ENCODE results near the gene MMRN2. TPM values are rescaled to one million over a fixed set of nuclear protein-coding genes. Genes with fewer than 3 reads are reported as not detected.
"Not testable (repeated sequence)": the region's sequence is repeated elsewhere in the genome, so short reads cannot be mapped to it uniquely, and the experiment has no call there.

MMRN2 gene
- total RNA-seq, 1 experiment from 2014 or later = 13.4 TPM

DNA sequence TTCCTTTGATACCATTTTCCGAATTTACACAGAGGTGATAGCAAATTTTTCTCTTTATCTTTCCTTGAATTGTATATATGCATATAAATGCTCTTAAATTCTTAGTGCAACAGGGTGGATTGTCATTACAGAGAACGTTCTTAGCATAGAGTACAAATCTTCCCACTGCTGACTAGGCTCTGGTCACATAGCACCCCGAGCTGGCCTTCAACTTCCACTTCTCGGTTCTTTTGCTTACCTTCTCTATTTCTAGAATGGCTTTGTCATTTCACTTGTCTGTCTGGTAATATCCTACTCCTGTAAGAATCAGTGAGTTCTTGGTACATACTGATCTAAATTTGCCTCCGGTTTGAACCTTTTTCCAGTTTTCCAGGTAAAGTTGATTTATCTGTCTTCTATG is 24.3 kb upstream of the MMRN2 start:
- H3K9me3 ChIP-seq (ENCODE audit: insufficient read depth, low read depth) = no peaks in the 10 kb centered on the region
- no peaks in the 10 kb centered on the region for H3K79me2 ChIP-seq (ENCODE audit: low read depth)
- H3K4me3 ChIP-seq = no peak overlapping the region
- H3K4me2 ChIP-seq = no peak overlapping the region
- ChIA-PET CTCF (no interaction called here), POLR2A (ENCODE audit: unreplicated experiment) (no interaction called here)
- no TSS peak for BruUV-seq (replicated peaks)
- no peak for TF ChIP-seq CTCF (conservative IDR thresholded peaks at IDR 0.05)
- no peak overlapping the region for H3K27ac ChIP-seq
- intact Hi-C loops (cut with micrococcal nuclease; ENCODE audit: unreplicated experiment) = no loop called here
- DNase-seq = no peak
- no peaks in the 10 kb centered on the region for H3K36me3 ChIP-seq (ENCODE audit: low read depth)
- H3F3A ChIP-seq (ENCODE audit: insufficient read depth, low read depth) = peaks cover 10% of the 10 kb centered on the region; the same call in 1 of the 2 replicates
- H3K27me3 ChIP-seq (ENCODE audit: insufficient read depth, low read depth) = no peaks in the 10 kb centered on the region
- H4K20me1 ChIP-seq (ENCODE audit: insufficient read depth) = no peaks in the 10 kb centered on the region
- peaks cover 33% of the 10 kb centered on the region for H3K4me1 ChIP-seq (replicated peaks; ENCODE audit: insufficient read depth)
- H2AFZ ChIP-seq = no peak overlapping the region
- no peaks in the 10 kb centered on the region for H3K9me2 ChIP-seq (ENCODE audit: insufficient read depth)

DNA sequence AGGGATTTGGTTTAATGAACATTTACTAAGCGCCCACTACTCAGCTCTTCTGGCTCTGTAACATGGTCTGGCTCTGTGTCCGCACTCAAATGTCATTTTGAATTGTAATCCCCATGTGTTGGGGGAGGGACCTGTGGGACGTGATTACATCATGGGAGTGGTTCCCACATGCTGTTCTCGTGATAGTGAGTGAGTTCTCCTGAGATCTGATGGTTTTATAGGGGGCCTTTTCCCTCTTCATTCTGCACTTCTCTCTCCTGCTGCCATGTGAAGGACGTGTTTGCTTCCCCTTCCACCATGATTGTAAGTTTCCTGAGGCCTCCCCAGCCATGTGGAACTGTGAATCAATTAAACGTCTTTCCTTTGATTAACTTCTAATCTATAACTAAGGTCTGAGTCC is 23.6 kb upstream of the MMRN2 start:
- POLR2A ChIA-PET (ENCODE audit: unreplicated experiment); H3K4me3 ChIP-seq; H4K20me1 ChIP-seq (ENCODE audit: insufficient read depth); intact Hi-C loops (cut with micrococcal nuclease; ENCODE audit: unreplicated experiment); H3K27me3 ChIP-seq (ENCODE audit: insufficient read depth, low read depth); H3K36me3 ChIP-seq (ENCODE audit: low read depth); BruUV-seq (replicated peaks); H3K27ac ChIP-seq; H3K4me2 ChIP-seq; DNase-seq; H3K9me2 ChIP-seq (ENCODE audit: insufficient read depth); H3K9me3 ChIP-seq (ENCODE audit: insufficient read depth, low read depth); H3K79me2 ChIP-seq (ENCODE audit: low read depth); H2AFZ ChIP-seq; CTCF ChIA-PET: not testable (repeated sequence)
- peaks cover 10% of the 10 kb centered on the region; the same call in 1 of the 2 replicates for H3F3A ChIP-seq (ENCODE audit: insufficient read depth, low read depth)
- H3K4me1 ChIP-seq (replicated peaks; ENCODE audit: insufficient read depth) = peaks cover 33% of the 10 kb centered on the region

- BruUV-seq (replicated peaks) = no TSS peak
- peaks cover 34% of the 10 kb centered on the region for H3K4me1 ChIP-seq (replicated peaks; ENCODE audit: insufficient read depth)
- no peak for DNase-seq
- H2AFZ ChIP-seq = no peak overlapping the region
- no peaks in the 10 kb centered on the region for H3K9me3 ChIP-seq (ENCODE audit: insufficient read depth, low read depth)
- intact Hi-C loops (cut with micrococcal nuclease; ENCODE audit: unreplicated experiment) = no loop called here
- no peaks in the 10 kb centered on the region for H4K20me1 ChIP-seq (ENCODE audit: insufficient read depth)
- H3K27ac ChIP-seq = no peak overlapping the region
- H3K9me2 ChIP-seq (ENCODE audit: insufficient read depth) = no peaks in the 10 kb centered on the region
- no peak for TF ChIP-seq CTCF (conservative IDR thresholded peaks at IDR 0.05)
- TF ChIP-seq EZH2 (IDR thresholded peaks at IDR 0.05; ENCODE audit: low read depth) = no peak
- H3K4me2 ChIP-seq = peak overlapping the region; percentile 23; the same call in 1 of the 2 replicates
- ChIA-PET CTCF (no interaction called here), POLR2A (ENCODE audit: unreplicated experiment) (no interaction called here)
- no peak overlapping the region for H3K4me3 ChIP-seq
- H3K79me2 ChIP-seq (ENCODE audit: low read depth) = no peaks in the 10 kb centered on the region
- peaks cover 10% of the 10 kb centered on the region for H3F3A ChIP-seq (ENCODE audit: insufficient read depth, low read depth)
- no peaks in the 10 kb centered on the region for H3K36me3 ChIP-seq (ENCODE audit: low read depth)
- no peaks in the 10 kb centered on the region for H3K27me3 ChIP-seq (ENCODE audit: insufficient read depth, low read depth)
Observed at GRCh38 chr10:86979977-86980448, 22.6 kb upstream of the MMRN2 start.

GRCh38 chr10:86979296-86979818 is 21.9 kb upstream of the MMRN2 start:
- BruUV-seq (replicated peaks) = no TSS peak
- TF ChIP-seq EZH2 (IDR thresholded peaks at IDR 0.05; ENCODE audit: low read depth) (no peak), CTCF (conservative IDR thresholded peaks at IDR 0.05) (no peak)
- no peak for DNase-seq
- H3K9me2 ChIP-seq (ENCODE audit: insufficient read depth) = no peaks in the 10 kb centered on the region
- H3K27me3 ChIP-seq (ENCODE audit: insufficient read depth, low read depth) = no peaks in the 10 kb centered on the region
- no peaks in the 10 kb centered on the region for H3K36me3 ChIP-seq (ENCODE audit: low read depth)
- no peaks in the 10 kb centered on the region for H3K9me3 ChIP-seq (ENCODE audit: insufficient read depth, low read depth)
- no peak overlapping the region for H3K4me3 ChIP-seq
- no peak overlapping the region for H2AFZ ChIP-seq
- H3K79me2 ChIP-seq (ENCODE audit: low read depth) = no peaks in the 10 kb centered on the region
- no peak overlapping the region for H3K4me2 ChIP-seq
- ChIA-PET POLR2A (ENCODE audit: unreplicated experiment) (no interaction called here), CTCF (no interaction called here)
- intact Hi-C loops (cut with micrococcal nuclease; ENCODE audit: unreplicated experiment) = no loop called here
- H3K4me1 ChIP-seq (replicated peaks; ENCODE audit: insufficient read depth) = peaks cover 41% of the 10 kb centered on the region
- H3K27ac ChIP-seq = peak overlapping the region; percentile 58
- H3F3A ChIP-seq (ENCODE audit: insufficient read depth, low read depth) = peaks cover 16% of the 10 kb centered on the region
- no peaks in the 10 kb centered on the region for H4K20me1 ChIP-seq (ENCODE audit: insufficient read depth)

DNA sequence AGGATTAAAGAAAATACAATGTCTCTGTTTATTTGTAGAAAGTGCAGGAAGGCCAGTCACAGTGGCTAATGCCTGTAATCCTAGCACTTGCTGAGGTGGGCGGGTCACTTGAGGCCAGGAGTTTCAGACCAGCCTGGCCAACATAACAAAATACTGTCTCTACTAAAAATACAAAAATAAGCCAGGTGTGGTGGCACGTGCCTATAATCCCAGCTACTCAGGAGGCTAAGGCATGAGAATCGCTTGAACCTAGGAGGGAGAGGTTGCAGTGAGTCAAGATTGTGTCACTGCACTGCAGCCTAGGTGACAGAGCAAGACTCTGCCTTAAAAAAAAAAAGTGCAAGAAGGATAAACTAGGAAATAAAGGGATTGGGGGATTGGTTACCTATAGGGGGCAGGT is 21.0 kb upstream of the MMRN2 start:
- peak overlapping the region; percentile 15 for H3K4me2 ChIP-seq
- H2AFZ ChIP-seq; H3K79me2 ChIP-seq (ENCODE audit: low read depth); BruUV-seq (replicated peaks); H3K27me3 ChIP-seq (ENCODE audit: insufficient read depth, low read depth); intact Hi-C loops (cut with micrococcal nuclease; ENCODE audit: unreplicated experiment); H3K9me2 ChIP-seq (ENCODE audit: insufficient read depth); CTCF ChIA-PET; H4K20me1 ChIP-seq (ENCODE audit: insufficient read depth); H3K9me3 ChIP-seq (ENCODE audit: insufficient read depth, low read depth); H3K4me3 ChIP-seq; POLR2A ChIA-PET (ENCODE audit: unreplicated experiment); H3K36me3 ChIP-seq (ENCODE audit: low read depth): not testable (repeated sequence)
- peaks cover 50% of the 10 kb centered on the region for H3K4me1 ChIP-seq (replicated peaks; ENCODE audit: insufficient read depth)
- peak overlapping the region; percentile 58 for H3K27ac ChIP-seq
- H3F3A ChIP-seq (ENCODE audit: insufficient read depth, low read depth) = peaks cover 25% of the 10 kb centered on the region
- DNase-seq = peak in 1 of 2 experiments; percentile 55

All from PC-9 (cell line).